HCT116 (cell line): ENCODE results near the gene KLHL2. TPM values are rescaled to one million over a fixed set of nuclear protein-coding genes. Genes with fewer than 3 reads are reported as not detected.

ENCODE experiments used
- ATAC-seq: fragments of 200-7000 bp; cut with Tn5 transposase; 2 replicates; pipeline ENCODE4 v1.9.1; 2020; ENCODE audit warnings: mild to moderate bottlenecking, moderate library complexity
- BruUV-seq: library from RNA; stranded (reverse); fragments of 400-500 nt; replicated peaks from 2 replicates; lab custom pipeline; 2021; lab: Mats Ljungman, UMichigan
- CTCF ChIA-PET: fragments of 300-600 bp; sonication (Branson Sonifier 250); formaldehyde crosslinking; loops from one replicate; lab custom pipeline; 2021; ENCODE audit warnings: antibody characterized with exemption; lab: Charles Lee
- POLR2A ChIA-PET: fragments of 300-600, 350-600 bp; sonication (Branson Sonifier 250); formaldehyde crosslinking; loops from one replicate; lab custom pipeline; 2021; ENCODE audit warnings: antibody characterized with exemption; lab: Charles Lee
- RAD21 ChIA-PET, 2 experiments: fragments of 300-600 bp; sonication (Branson Sonifier 250); formaldehyde crosslinking; loops; one replicate each; lab custom pipeline; 2023; ENCODE audit warnings: low total read pairs in 2 of 2; ENCODE audit not compliant: uncharacterized antibody in 2 of 2, unreplicated experiment in 2 of 2, low non-redundant PET in 1 of 2; lab: Charles Lee
- DNase-seq: peaks from one replicate; pipeline ENCODE4 v3.0.0-alpha.2; 2010; ENCODE audit warnings: low read depth, low spot score
- H2AFZ ChIP-seq: fragments of 200-600 bp; shearing (Covaris generic), sonication (generic); 2 replicates; pipeline ENCODE4 v1.6.1; 2017; ENCODE audit warnings: low read depth, mixed run types, mixed read lengths, antibody characterized with exemption, low read length; ENCODE audit not compliant: poor library complexity, severe bottlenecking
- H3K27ac ChIP-seq: 2 replicates; pipeline ENCODE4 v1.5.1; 2012; ENCODE audit warnings: low read depth, low read length
- H3K27me3 ChIP-seq: fragments of 200-600 bp; sonication (generic); 2 replicates; pipeline ENCODE4 v1.6.1; 2016; ENCODE audit warnings: mixed run types, low read length, mixed read lengths; ENCODE audit not compliant: insufficient read depth
- H3K36me3 ChIP-seq, 2 experiments: fragments of 200-500 bp in 1 of 2; fragments of 200-600 bp in 1 of 2; sonication (Bioruptor generic) in 1 of 2; sonication (generic) in 1 of 2; 2 replicates each; pipeline versions ENCODE4 v1.5.1 to v1.6.1; 2014 to 2016; ENCODE audit warnings: low read length in 2 of 2, inconsistent platforms in 1 of 2, mixed read lengths in 1 of 2, mixed run types in 1 of 2; ENCODE audit not compliant: insufficient read depth in 2 of 2, control insufficient read depth in 1 of 2
- H3K4me1 ChIP-seq, 2 experiments: fragments of 200-600 bp in 1 of 2; sonication (generic) in 1 of 2; 2 replicates each; pipeline versions ENCODE4 v1.5.1 to v1.6.1; 2012 to 2017; ENCODE audit warnings: low read length in 2 of 2, inconsistent platforms in 1 of 2, mild to moderate bottlenecking in 1 of 2, mixed read lengths in 1 of 2, mixed run types in 1 of 2, moderate library complexity in 1 of 2; ENCODE audit not compliant: insufficient read depth in 2 of 2, control insufficient read depth in 1 of 2
- H3K4me2 ChIP-seq: fragments of 200-600 bp; sonication (generic); 2 replicates; pipeline ENCODE4 v1.6.1; 2017; ENCODE audit warnings: mixed run types, low read length, mixed read lengths
- H3K4me3 ChIP-seq, 2 experiments: fragments of 200-600 bp in 1 of 2; sonication (generic) in 1 of 2; replicated peaks in 1 of 2; 2 replicates each; pipeline ENCODE4 v1.5.1; 2011 to 2016; ENCODE audit warnings: low read length in 2 of 2, control low read depth in 1 of 2, low read depth in 1 of 2, mild to moderate bottlenecking in 1 of 2, mixed read lengths in 1 of 2, mixed run types in 1 of 2
- H3K79me2 ChIP-seq: fragments of 200-600 bp; sonication (generic); 2 replicates; pipeline ENCODE4 v1.6.1; 2017; ENCODE audit warnings: mild to moderate bottlenecking, mixed run types, low read length, moderate library complexity, mixed read lengths; ENCODE audit not compliant: insufficient read depth
- H3K9ac ChIP-seq: fragments of 200-600 bp; sonication (generic); 2 replicates; pipeline ENCODE4 v1.6.1; 2016; ENCODE audit warnings: low read length, mixed read lengths
- H3K9me2 ChIP-seq: fragments of 200-600 bp; sonication (generic), shearing (Covaris generic); 2 replicates; pipeline ENCODE4 v1.6.1; 2017; ENCODE audit warnings: mixed run types, mild to moderate bottlenecking, moderate library complexity; ENCODE audit not compliant: insufficient read depth
- H3K9me3 ChIP-seq, 2 experiments: fragments of 200-500 bp in 1 of 2; fragments of 200-600 bp in 1 of 2; sonication (Bioruptor generic) in 1 of 2; sonication (generic) in 1 of 2; 2 replicates each; pipeline ENCODE4 v1.6.1; 2014 to 2017; ENCODE audit warnings: low read length in 2 of 2, mixed read lengths in 2 of 2, inconsistent platforms in 1 of 2, low read depth in 1 of 2, mild to moderate bottlenecking in 1 of 2, mixed run types in 1 of 2, moderate library complexity in 1 of 2; ENCODE audit not compliant: control insufficient read depth in 1 of 2, insufficient read depth in 1 of 2
- H4K20me1 ChIP-seq: fragments of 200-600 bp; sonication (generic), shearing (Covaris generic); 2 replicates; pipeline ENCODE4 v1.6.1; 2017; ENCODE audit warnings: mixed run types, mild to moderate bottlenecking, moderate library complexity; ENCODE audit not compliant: insufficient read depth
- CBX3 ChIP-seq: IDR thresholded peaks from 2 replicates; pipeline ENCODE4 v1.6.1; 2012; ENCODE audit warnings: low read depth
- CEBPB ChIP-seq: IDR thresholded peaks from 2 replicates; pipeline ENCODE4 v1.6.1; 2012; ENCODE audit warnings: low read depth
- EGR1 ChIP-seq: IDR thresholded peaks from 2 replicates; pipeline ENCODE4 v1.6.1; 2012; ENCODE audit warnings: low read depth
- ELF1 ChIP-seq: IDR thresholded peaks from 2 replicates; pipeline ENCODE4 v1.6.1; 2012; ENCODE audit warnings: low read depth, borderline replicate concordance
- FOSL1 ChIP-seq: IDR thresholded peaks from 2 replicates; pipeline ENCODE4 v1.6.1; 2012; ENCODE audit warnings: low read depth
- POLR2A ChIP-seq: IDR thresholded peaks from 2 replicates; pipeline ENCODE4 v1.7.0; 2011; ENCODE audit warnings: borderline replicate concordance; ENCODE audit not compliant: insufficient read depth, insufficient read length; ENCODE audit errors: extremely low read depth
- POLR2AphosphoS5 ChIP-seq: IDR thresholded peaks from 2 replicates; pipeline ENCODE4 v1.6.1; 2011; ENCODE audit warnings: mild to moderate bottlenecking, low read depth, low read length, moderate library complexity
- RAD21 ChIP-seq: IDR thresholded peaks from 2 replicates; pipeline ENCODE4 v1.6.1; 2012; ENCODE audit warnings: low read depth, mild to moderate bottlenecking
- SIN3A ChIP-seq: IDR thresholded peaks from 2 replicates; pipeline ENCODE4 v1.6.1; 2012; ENCODE audit warnings: low read depth
- TCF7L2 ChIP-seq: IDR thresholded peaks from 2 replicates; pipeline ENCODE4 v1.7.0; 2011; ENCODE audit warnings: borderline replicate concordance, inconsistent platforms; ENCODE audit not compliant: insufficient read depth, insufficient read length; ENCODE audit errors: extremely low read depth
- ZNF274 ChIP-seq: fragments of 200-500 bp; sonication (Bioruptor generic); IDR thresholded peaks from 2 replicates; pipeline ENCODE4 v1.6.1; 2014; ENCODE audit warnings: mild to moderate bottlenecking, low read depth, low read length, inconsistent platforms
- intact Hi-C: fragments of 100-400 bp; cut with micrococcal nuclease; formaldehyde crosslinking; loops from 2 replicates; pipeline ENCODE4 v1.10.0; 2022
- total RNA-seq: library from RNA; stranded (reverse); gene quantifications from one replicate; pipeline ENCODE4 v1.2.1, GENCODE V29; 2021; ENCODE audit not compliant: unreplicated experiment
- TF ChIP-seq, protein P1 (sequence below): IDR thresholded peaks from 2 replicates; pipeline ENCODE4 v1.6.1; 2012
- TF ChIP-seq, protein P2 (sequence below), 3 experiments: fragments of 200-600 bp in 1 of 3; sonication (generic) in 1 of 3; IDR thresholded peaks in 2 of 3; conservative IDR thresholded peaks in 1 of 3; 2 replicates each; pipeline ENCODE4 v1.5.1; 2012 to 2017; ENCODE audit warnings: low read depth in 2 of 3, low read length in 2 of 3, antibody characterized with exemption in 1 of 3, borderline replicate concordance in 1 of 3, control low read depth in 1 of 3, mild to moderate bottlenecking in 1 of 3, mixed read lengths in 1 of 3, mixed run types in 1 of 3, moderate library complexity in 1 of 3; ENCODE audit not compliant: insufficient read depth in 1 of 3
- TF ChIP-seq, protein P3 (sequence below): IDR thresholded peaks from 2 replicates; pipeline ENCODE4 v1.6.1; 2012
- TF ChIP-seq, protein P4 (sequence below): IDR thresholded peaks from 2 replicates; pipeline ENCODE4 v1.6.1; 2011; ENCODE audit warnings: mild to moderate bottlenecking, low read length, moderate library complexity; ENCODE audit not compliant: insufficient replicate concordance; ENCODE audit errors: extremely low read depth

Gene KLHL2
- total RNA-seq, 1 experiment from 2014 or later: 24.6 TPM

DNA sequence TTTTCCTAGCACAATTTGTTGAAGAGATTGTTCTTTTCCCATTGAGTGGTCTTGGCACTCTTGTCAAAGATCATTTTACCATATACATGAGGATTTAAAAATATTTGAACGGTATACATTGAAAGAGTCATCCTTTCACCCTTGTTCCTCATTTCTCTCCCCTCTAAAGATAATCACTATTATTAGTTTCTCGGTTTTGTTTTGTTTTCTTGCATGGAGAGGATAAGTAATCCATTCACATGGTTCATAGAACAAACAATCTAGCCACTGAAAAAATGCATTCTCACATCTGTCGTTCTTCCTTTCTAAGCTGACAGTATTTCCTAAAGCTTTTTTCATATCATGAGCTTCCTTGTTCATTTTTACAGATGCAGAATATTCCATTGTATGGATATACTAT is 80.9 kb downstream of the KLHL2 start:
- ATAC-seq (no peak), DNase-seq (no peak)
- Histone ChIP-seq H3K4me3 (no peak overlapping the region), H3K36me3 (no peaks in the 10 kb centered on the region), H3K4me2 (no peak overlapping the region), H3K27ac (no peak overlapping the region), H3K4me1 (no peaks in the 10 kb centered on the region), H2AFZ (no peak overlapping the region), H3K9ac (no peak overlapping the region), H3K79me2 (no peaks in the 10 kb centered on the region), H4K20me1 (no peaks in the 10 kb centered on the region; the same call in 1 of the 2 replicates), H3K27me3 (no peaks in the 10 kb centered on the region), H3K9me2 (no peaks in the 10 kb centered on the region), H3K9me3 (no peaks in the 10 kb centered on the region)
- no peak for TF ChIP-seq ZNF274
- no peak for TF ChIP-seq TCF7L2
- no peak for TF ChIP-seq POLR2AphosphoS5
- no peak for TF ChIP-seq RAD21
- TF ChIP-seq EGR1: no peak
- TF ChIP-seq ELF1: no peak
- TF ChIP-seq, protein P1, sequence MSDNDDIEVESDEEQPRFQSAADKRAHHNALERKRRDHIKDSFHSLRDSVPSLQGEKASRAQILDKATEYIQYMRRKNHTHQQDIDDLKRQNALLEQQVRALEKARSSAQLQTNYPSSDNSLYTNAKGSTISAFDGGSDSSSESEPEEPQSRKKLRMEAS: no peak
- no peak for TF ChIP-seq SIN3A
- TF ChIP-seq POLR2A: no peak
- TF ChIP-seq FOSL1: no peak
- intact Hi-C loops: no loop called here
- ChIA-PET CTCF (no interaction called here), RAD21 (no interaction called here), POLR2A (no interaction called here)
- BruUV-seq: no TSS peak

DNA sequence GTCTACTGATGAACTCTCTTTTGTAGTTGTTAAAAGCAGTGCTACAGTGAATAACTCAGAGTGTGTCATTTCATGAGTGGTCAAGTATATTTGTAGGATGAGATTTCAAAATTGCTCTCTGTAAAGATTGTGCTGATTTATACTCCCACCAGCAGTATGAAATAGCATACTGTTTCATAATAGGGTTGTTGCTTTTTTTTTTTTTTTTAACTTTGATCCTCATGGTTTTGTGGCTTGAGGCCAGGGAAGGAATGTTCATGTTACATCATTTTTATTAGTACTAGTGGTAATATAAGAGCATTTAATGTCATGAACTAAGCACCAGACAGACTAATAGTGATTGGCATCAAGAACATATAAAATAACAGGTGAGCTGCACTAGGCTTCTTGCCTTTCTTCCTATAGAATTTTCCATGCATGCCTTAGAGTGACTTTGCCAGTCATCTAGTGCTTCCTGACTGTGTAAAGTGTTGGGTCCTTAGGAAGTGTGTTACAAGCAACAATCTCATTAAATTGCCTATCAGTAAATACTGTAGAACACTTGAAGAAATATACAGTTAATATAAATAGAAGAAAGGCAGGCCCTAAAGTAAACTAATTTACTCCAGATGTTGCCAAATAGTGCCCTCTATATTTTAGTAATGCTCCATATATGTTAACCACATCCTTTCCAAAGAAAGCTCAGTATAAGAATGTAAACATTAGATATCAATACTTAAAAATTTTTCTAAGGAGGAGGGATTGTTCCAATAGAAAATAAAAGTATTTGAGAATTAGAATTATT is 81.5 kb downstream of the KLHL2 start:
- Histone ChIP-seq H3K36me3 (no peaks in the 10 kb centered on the region), H4K20me1 (no peaks in the 10 kb centered on the region; the same call in 1 of the 2 replicates), H3K9me2 (no peaks in the 10 kb centered on the region), H3K9me3 (no peaks in the 10 kb centered on the region)
- ATAC-seq: no peak
- TF ChIP-seq SIN3A: no peak
- TF ChIP-seq, protein P2, sequence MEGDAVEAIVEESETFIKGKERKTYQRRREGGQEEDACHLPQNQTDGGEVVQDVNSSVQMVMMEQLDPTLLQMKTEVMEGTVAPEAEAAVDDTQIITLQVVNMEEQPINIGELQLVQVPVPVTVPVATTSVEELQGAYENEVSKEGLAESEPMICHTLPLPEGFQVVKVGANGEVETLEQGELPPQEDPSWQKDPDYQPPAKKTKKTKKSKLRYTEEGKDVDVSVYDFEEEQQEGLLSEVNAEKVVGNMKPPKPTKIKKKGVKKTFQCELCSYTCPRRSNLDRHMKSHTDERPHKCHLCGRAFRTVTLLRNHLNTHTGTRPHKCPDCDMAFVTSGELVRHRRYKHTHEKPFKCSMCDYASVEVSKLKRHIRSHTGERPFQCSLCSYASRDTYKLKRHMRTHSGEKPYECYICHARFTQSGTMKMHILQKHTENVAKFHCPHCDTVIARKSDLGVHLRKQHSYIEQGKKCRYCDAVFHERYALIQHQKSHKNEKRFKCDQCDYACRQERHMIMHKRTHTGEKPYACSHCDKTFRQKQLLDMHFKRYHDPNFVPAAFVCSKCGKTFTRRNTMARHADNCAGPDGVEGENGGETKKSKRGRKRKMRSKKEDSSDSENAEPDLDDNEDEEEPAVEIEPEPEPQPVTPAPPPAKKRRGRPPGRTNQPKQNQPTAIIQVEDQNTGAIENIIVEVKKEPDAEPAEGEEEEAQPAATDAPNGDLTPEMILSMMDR (IDR thresholded peaks at IDR 0.05 in 2 of 3, conservative IDR thresholded peaks at IDR 0.05 in 1 of 3; ENCODE audit: borderline replicate concordance in 1 of 3, insufficient read depth in 1 of 3, low read depth in 2 of 3, low read length in 2 of 3): no peak
- no peak for TF ChIP-seq ELF1
- no peak for TF ChIP-seq CBX3
- no peak for TF ChIP-seq FOSL1
- TF ChIP-seq, protein P3, sequence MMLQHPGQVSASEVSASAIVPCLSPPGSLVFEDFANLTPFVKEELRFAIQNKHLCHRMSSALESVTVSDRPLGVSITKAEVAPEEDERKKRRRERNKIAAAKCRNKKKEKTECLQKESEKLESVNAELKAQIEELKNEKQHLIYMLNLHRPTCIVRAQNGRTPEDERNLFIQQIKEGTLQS: no peak
- no peak for TF ChIP-seq CEBPB
- no peak for TF ChIP-seq EGR1
- TF ChIP-seq POLR2AphosphoS5: no peak
- TF ChIP-seq, protein P4, sequence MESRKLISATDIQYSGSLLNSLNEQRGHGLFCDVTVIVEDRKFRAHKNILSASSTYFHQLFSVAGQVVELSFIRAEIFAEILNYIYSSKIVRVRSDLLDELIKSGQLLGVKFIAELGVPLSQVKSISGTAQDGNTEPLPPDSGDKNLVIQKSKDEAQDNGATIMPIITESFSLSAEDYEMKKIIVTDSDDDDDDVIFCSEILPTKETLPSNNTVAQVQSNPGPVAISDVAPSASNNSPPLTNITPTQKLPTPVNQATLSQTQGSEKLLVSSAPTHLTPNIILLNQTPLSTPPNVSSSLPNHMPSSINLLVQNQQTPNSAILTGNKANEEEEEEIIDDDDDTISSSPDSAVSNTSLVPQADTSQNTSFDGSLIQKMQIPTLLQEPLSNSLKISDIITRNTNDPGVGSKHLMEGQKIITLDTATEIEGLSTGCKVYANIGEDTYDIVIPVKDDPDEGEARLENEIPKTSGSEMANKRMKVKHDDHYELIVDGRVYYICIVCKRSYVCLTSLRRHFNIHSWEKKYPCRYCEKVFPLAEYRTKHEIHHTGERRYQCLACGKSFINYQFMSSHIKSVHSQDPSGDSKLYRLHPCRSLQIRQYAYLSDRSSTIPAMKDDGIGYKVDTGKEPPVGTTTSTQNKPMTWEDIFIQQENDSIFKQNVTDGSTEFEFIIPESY: no peak
- TF ChIP-seq, all 23 proteins: peak for 0
- no peaks in the 10 kb centered on the region for H3K27me3 ChIP-seq
- RAD21 ChIA-PET: no interaction called here
- intact Hi-C loops: no loop called here
- no peaks in the 10 kb centered on the region for H3K79me2 ChIP-seq
- no peak overlapping the region for H2AFZ ChIP-seq
- no peak overlapping the region for H3K9ac ChIP-seq
- H3K4me1 ChIP-seq: no peaks in the 10 kb centered on the region
- DNase-seq: no peak
- BruUV-seq: no TSS peak
- CTCF ChIA-PET: no interaction called here
- no peak overlapping the region for H3K4me3 ChIP-seq
- no peak overlapping the region for H3K27ac ChIP-seq
- POLR2A ChIA-PET: no interaction called here
- H3K4me2 ChIP-seq: no peak overlapping the region
